Smooth muscle cell (in vitro differentiated cells): ENCODE results near the gene NT5C2. TPM values are rescaled to one million over a fixed set of nuclear protein-coding genes. Genes with fewer than 3 reads are reported as not detected.

Experiments used
- DNase-seq: peaks from one replicate; lab custom pipeline; 2025; ENCODE audit not compliant: unreplicated experiment; lab: John Stamatoyannopoulos, UW
- H2AFZ ChIP-seq: fragments of 200-600 bp; sonication (generic); 2 replicates; pipeline ENCODE4 v1.6.0; 2016; ENCODE audit warnings: antibody characterized with exemption, low read depth, mild to moderate bottlenecking
- H3F3A ChIP-seq: fragments of 200-600 bp; sonication (generic); 2 replicates; pipeline ENCODE4 v1.6.0; 2017; ENCODE audit warnings: antibody characterized with exemption, low read depth
- H3K27ac ChIP-seq: fragments of 200-600 bp; sonication (generic); 2 replicates; pipeline ENCODE4 v1.5.1; 2016; ENCODE audit warnings: low read depth, mild to moderate bottlenecking
- H3K27me3 ChIP-seq: fragments of 200-600 bp; sonication (generic); 2 replicates; pipeline ENCODE4 v1.6.1; 2016; ENCODE audit warnings: low read depth, mild to moderate bottlenecking
- H3K36me3 ChIP-seq: fragments of 200-600 bp; sonication (generic); 2 replicates; pipeline ENCODE4 v1.5.1; 2016; ENCODE audit warnings: low read depth
- H3K4me1 ChIP-seq: fragments of 200-600 bp; sonication (generic); 2 replicates; pipeline ENCODE4 v1.5.1; 2016; ENCODE audit warnings: low read depth
- H3K4me2 ChIP-seq: fragments of 200-600 bp; sonication (generic); 2 replicates; pipeline ENCODE4 v1.6.0; 2016; ENCODE audit warnings: mild to moderate bottlenecking
- H3K4me3 ChIP-seq: fragments of 200-600 bp; sonication (generic); 2 replicates; pipeline ENCODE4 v1.5.1; 2016; ENCODE audit warnings: mild to moderate bottlenecking
- H3K79me2 ChIP-seq: fragments of 200-600 bp; sonication (generic); 2 replicates; pipeline ENCODE4 v1.6.0; 2016; ENCODE audit warnings: low read depth, mild to moderate bottlenecking
- H3K9ac ChIP-seq: fragments of 200-600 bp; sonication (generic); 2 replicates; pipeline ENCODE4 v1.6.0; 2016; ENCODE audit warnings: low read depth
- H3K9me3 ChIP-seq: fragments of 200-600 bp; sonication (generic); replicated peaks from 2 replicates; pipeline ENCODE4 v1.5.1; 2016; ENCODE audit warnings: low read depth
- H4K20me1 ChIP-seq: fragments of 200-600 bp; sonication (generic); 2 replicates; pipeline ENCODE4 v1.6.0; 2016; ENCODE audit warnings: low read depth
- CTCF ChIP-seq: fragments of 200-600 bp; sonication (generic); IDR thresholded peaks from 2 replicates; pipeline ENCODE4 v1.5.1; 2017; ENCODE audit warnings: borderline replicate concordance, mild to moderate bottlenecking, antibody characterized with exemption; ENCODE audit not compliant: insufficient read depth, poor library complexity, severe bottlenecking
- WGBS: methylation state at CpG from one replicate; pipeline ENCODE4 v1.1.7; 2016; ENCODE audit warnings: low lambda C conversion rate; 5-methylcytosine and 5-hydroxymethylcytosine counted together
- polyA plus RNA-seq: library from polyadenylated mRNA; unstranded; fragments of >200 nt; fragmentation: Nextera tagmentation; extraction: Ambion mirVana; gene quantifications from 2 replicates; pipeline ENCODE4 v1.2.1, GENCODE V29; 2016
- total RNA-seq: library from RNA; depleted of rRNA; stranded (reverse); fragments of >200 nt; gene quantifications from 2 replicates; pipeline ENCODE4 v1.2.3, GENCODE V29; 2014

The NT5C2 gene
- total and polyA plus RNA-seq, 2 experiments from 2014 or later: 19.1 to 33.5 TPM

GRCh38 chr10:103235775-103236174, 42.7 kb upstream of the NT5C2 start:
- Histone ChIP-seq H3K79me2 (no peaks in the 10 kb centered on the region), H3K9ac (no peak overlapping the region), H4K20me1 (no peaks in the 10 kb centered on the region), H2AFZ (no peak overlapping the region), H3K9me3 (no peaks in the 10 kb centered on the region), H3K27me3 (no peaks in the 10 kb centered on the region), H3F3A (peaks cover 9% of the 10 kb centered on the region), H3K36me3 (no peaks in the 10 kb centered on the region), H3K27ac (no peak overlapping the region), H3K4me1 (peaks cover 10% of the 10 kb centered on the region), H3K4me2 (no peak overlapping the region), H3K4me3 (no peak overlapping the region)
- 94% methylated on average over 2 of the region's 2 CpGs for WGBS
- TF ChIP-seq CTCF: no peak
- no peak for DNase-seq

- Histone ChIP-seq H2AFZ (no peak overlapping the region), H3K9ac (no peak overlapping the region), H3K27me3 (no peaks in the 10 kb centered on the region), H3K79me2 (no peaks in the 10 kb centered on the region), H3K9me3 (no peaks in the 10 kb centered on the region), H3K4me1 (peaks cover 11% of the 10 kb centered on the region), H3F3A (peaks cover 9% of the 10 kb centered on the region), H3K36me3 (no peaks in the 10 kb centered on the region), H3K4me2 (peak overlapping the region; percentile 4), H3K4me3 (no peak overlapping the region), H4K20me1 (no peaks in the 10 kb centered on the region), H3K27ac (no peak overlapping the region)
- TF ChIP-seq CTCF: no peak
- 61% methylated on average over 7 of the region's 7 CpGs for WGBS
- DNase-seq: no peak
Measured at GRCh38 chr10:103232772-103233488, 39.9 kb upstream of the NT5C2 start.

GRCh38 chr10:103232131-103232673, 39.1 kb upstream of the NT5C2 start:
- Histone ChIP-seq H3K79me2 (no peaks in the 10 kb centered on the region), H3K9ac (no peak overlapping the region), H3K4me1 (peaks cover 11% of the 10 kb centered on the region), H3K36me3 (no peaks in the 10 kb centered on the region), H2AFZ (no peak overlapping the region), H3K27ac (peak overlapping the region; percentile 68), H3K4me2 (no peak overlapping the region), H3K4me3 (no peak overlapping the region), H3F3A (peaks cover 9% of the 10 kb centered on the region), H3K27me3 (no peaks in the 10 kb centered on the region), H3K9me3 (no peaks in the 10 kb centered on the region), H4K20me1 (no peaks in the 10 kb centered on the region)
- no peak for TF ChIP-seq CTCF
- DNase-seq: no peak
- 38% methylated on average over 3 of the region's 3 CpGs for WGBS
